Osteoblast (primary cell): Measurements from ENCODE around the gene FEZ2. TPM values are rescaled to one million over a fixed set of nuclear protein-coding genes. Genes with fewer than 3 reads are reported as not detected.

ENCODE experiments used
- DNase-seq: peaks from one replicate; pipeline ENCODE4 v3.0.0; 2011; ENCODE audit warnings: low spot score, mixed read lengths; ENCODE audit not compliant: insufficient read length; ENCODE audit errors: missing footprints
- H2AFZ ChIP-seq: 2 replicates; pipeline ENCODE4 v1.6.0; 2011; ENCODE audit warnings: mild to moderate bottlenecking, low read length
- H3K27ac ChIP-seq: 2 replicates; pipeline ENCODE4 v1.5.1; 2011; ENCODE audit warnings: mild to moderate bottlenecking, low read depth, low read length, moderate library complexity
- H3K27me3 ChIP-seq: 2 replicates; pipeline ENCODE4 v1.6.0; 2012; ENCODE audit warnings: mild to moderate bottlenecking, control low read depth, inconsistent platforms, low read length, moderate library complexity; ENCODE audit not compliant: insufficient read depth
- H3K36me3 ChIP-seq: 2 replicates; pipeline ENCODE4 v1.5.1; 2011; ENCODE audit warnings: mild to moderate bottlenecking, low read length, control low read depth, moderate library complexity; ENCODE audit not compliant: insufficient read depth
- H3K4me1 ChIP-seq: 2 replicates; pipeline ENCODE4 v1.5.1; 2011; ENCODE audit warnings: mild to moderate bottlenecking, low read length, control low read depth, moderate library complexity; ENCODE audit not compliant: insufficient read depth
- H3K4me2 ChIP-seq: 2 replicates; pipeline ENCODE4 v1.6.0; 2011; ENCODE audit warnings: mild to moderate bottlenecking, low read length; ENCODE audit not compliant: insufficient read depth
- H3K4me3 ChIP-seq: fragments of 200-600 bp; sonication (generic); 3 replicates; pipeline ENCODE4 v1.5.1; 2012; ENCODE audit warnings: mild to moderate bottlenecking, low read length, inconsistent platforms; ENCODE audit not compliant: insufficient read depth
- H3K79me2 ChIP-seq: 2 replicates; pipeline ENCODE4 v1.6.0; 2012; ENCODE audit warnings: mild to moderate bottlenecking, low read length, control low read depth, inconsistent platforms; ENCODE audit not compliant: insufficient read depth
- H3K9me3 ChIP-seq: 2 replicates; pipeline ENCODE4 v1.5.1; 2011; ENCODE audit warnings: low read depth, low read length, control low read depth
- H4K20me1 ChIP-seq: 2 replicates; pipeline ENCODE4 v1.6.0; 2012; ENCODE audit warnings: mild to moderate bottlenecking, low read length, control low read depth; ENCODE audit not compliant: insufficient read depth
- CTCF ChIP-seq: IDR thresholded peaks from 2 replicates; pipeline ENCODE4 v1.5.1; 2011; ENCODE audit warnings: mild to moderate bottlenecking, low read depth, low read length, moderate library complexity; ENCODE audit errors: extremely low read depth
- total RNA-seq: library from RNA; depleted of rRNA; stranded (reverse); fragments of >200 nt; gene quantifications from 2 replicates; pipeline ENCODE4 v1.2.3, GENCODE V29; 2012

The FEZ2 gene
- total RNA-seq, 1 donor: 62.6 TPM

- DNase-seq: no peak
- Histone ChIP-seq H3K36me3 (peaks cover 82% of the 10 kb centered on the region), H3K4me2 (no peak overlapping the region), H3K9me3 (no peaks in the 10 kb centered on the region), H3K4me3 (no peak overlapping the region), H4K20me1 (no peaks in the 10 kb centered on the region), H3K4me1 (peaks cover 42% of the 10 kb centered on the region), H2AFZ (no peak overlapping the region), H3K27me3 (no peaks in the 10 kb centered on the region), H3K79me2 (peaks cover 24% of the 10 kb centered on the region), H3K27ac (peak overlapping the region; percentile 90)
- TF ChIP-seq CTCF: no peak
Observed at GRCh38 chr2:36528766-36529392, 69.1 kb downstream of the FEZ2 start.

- H2AFZ ChIP-seq: no peak overlapping the region
- no peak overlapping the region for H3K4me2 ChIP-seq
- peak overlapping the region; percentile 90 for H3K27ac ChIP-seq
- H3K27me3 ChIP-seq: no peaks in the 10 kb centered on the region
- H3K4me3 ChIP-seq: no peak overlapping the region
- H3K9me3 ChIP-seq: no peaks in the 10 kb centered on the region
- DNase-seq: no peak
- H3K36me3 ChIP-seq: peaks cover 82% of the 10 kb centered on the region
- no peaks in the 10 kb centered on the region for H4K20me1 ChIP-seq
- peaks cover 29% of the 10 kb centered on the region for H3K79me2 ChIP-seq
- no peak for TF ChIP-seq CTCF
- H3K4me1 ChIP-seq: peaks cover 44% of the 10 kb centered on the region
Observed at GRCh38 chr2:36528274-36528673, 69.7 kb downstream of the FEZ2 start.

- peak overlapping the region; percentile 49 for H3K27ac ChIP-seq
- no peak overlapping the region for H3K4me2 ChIP-seq
- no peak overlapping the region for H3K4me3 ChIP-seq
- no peak for DNase-seq
- no peaks in the 10 kb centered on the region for H3K9me3 ChIP-seq
- no peak overlapping the region for H2AFZ ChIP-seq
- peaks cover 41% of the 10 kb centered on the region for H3K4me1 ChIP-seq
- no peaks in the 10 kb centered on the region for H3K27me3 ChIP-seq
- H3K79me2 ChIP-seq: peaks cover 36% of the 10 kb centered on the region
- peaks cover 82% of the 10 kb centered on the region for H3K36me3 ChIP-seq
- no peaks in the 10 kb centered on the region for H4K20me1 ChIP-seq
- TF ChIP-seq CTCF: no peak
Observed at GRCh38 chr2:36526226-36526625, 71.7 kb downstream of the FEZ2 start.

- Histone ChIP-seq H3K27ac (peak overlapping the region; percentile 49), H3K4me3 (no peak overlapping the region), H4K20me1 (peaks cover 4% of the 10 kb centered on the region), H2AFZ (no peak overlapping the region), H3K4me1 (peaks cover 31% of the 10 kb centered on the region), H3K9me3 (no peaks in the 10 kb centered on the region), H3K27me3 (no peaks in the 10 kb centered on the region), H3K36me3 (peaks cover 90% of the 10 kb centered on the region), H3K79me2 (peaks cover 40% of the 10 kb centered on the region), H3K4me2 (no peak overlapping the region)
- DNase-seq: no peak
- no peak for TF ChIP-seq CTCF
Observed at GRCh38 chr2:36525245-36525644, 72.7 kb downstream of the FEZ2 start.
